Astrocyte (in vitro differentiated cells and primary cell): ENCODE data around the gene MCF2L.

ENCODE experiments used
- EZH2 ChIP-seq: IDR thresholded peaks from 2 replicates; pipeline ENCODE4 v1.6.1; 2012; ENCODE audit warnings: mild to moderate bottlenecking, low read length, inconsistent platforms; ENCODE audit not compliant: insufficient read depth
- TF ChIP-seq, protein P1 (sequence below): IDR thresholded peaks from 2 replicates; pipeline ENCODE4 v1.5.1; 2011; ENCODE audit warnings: low read depth, mild to moderate bottlenecking, inconsistent platforms, low read length, moderate library complexity; ENCODE audit not compliant: insufficient read depth

DNA sequence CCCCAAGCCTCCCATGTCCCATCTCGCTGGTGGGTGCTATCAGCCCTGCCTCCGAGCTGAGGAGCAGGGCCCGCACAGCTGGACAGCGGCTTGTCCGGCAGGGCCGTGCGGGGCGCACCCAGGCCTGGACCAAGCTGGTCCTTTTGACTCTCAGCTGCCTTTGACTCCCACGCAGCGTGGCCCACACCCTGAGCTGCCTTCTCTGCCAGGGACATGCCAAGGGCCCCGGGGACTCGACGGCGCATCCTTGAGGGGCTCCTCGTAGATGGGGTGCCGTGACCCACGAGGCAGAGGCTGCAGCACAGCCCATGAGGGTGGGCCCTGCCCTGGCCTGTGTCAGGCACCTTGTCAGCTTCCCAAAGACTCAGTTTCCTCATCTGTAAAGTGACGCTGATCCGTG, 97.7 kb downstream of the MCF2L start:
- TF ChIP-seq, protein P1, sequence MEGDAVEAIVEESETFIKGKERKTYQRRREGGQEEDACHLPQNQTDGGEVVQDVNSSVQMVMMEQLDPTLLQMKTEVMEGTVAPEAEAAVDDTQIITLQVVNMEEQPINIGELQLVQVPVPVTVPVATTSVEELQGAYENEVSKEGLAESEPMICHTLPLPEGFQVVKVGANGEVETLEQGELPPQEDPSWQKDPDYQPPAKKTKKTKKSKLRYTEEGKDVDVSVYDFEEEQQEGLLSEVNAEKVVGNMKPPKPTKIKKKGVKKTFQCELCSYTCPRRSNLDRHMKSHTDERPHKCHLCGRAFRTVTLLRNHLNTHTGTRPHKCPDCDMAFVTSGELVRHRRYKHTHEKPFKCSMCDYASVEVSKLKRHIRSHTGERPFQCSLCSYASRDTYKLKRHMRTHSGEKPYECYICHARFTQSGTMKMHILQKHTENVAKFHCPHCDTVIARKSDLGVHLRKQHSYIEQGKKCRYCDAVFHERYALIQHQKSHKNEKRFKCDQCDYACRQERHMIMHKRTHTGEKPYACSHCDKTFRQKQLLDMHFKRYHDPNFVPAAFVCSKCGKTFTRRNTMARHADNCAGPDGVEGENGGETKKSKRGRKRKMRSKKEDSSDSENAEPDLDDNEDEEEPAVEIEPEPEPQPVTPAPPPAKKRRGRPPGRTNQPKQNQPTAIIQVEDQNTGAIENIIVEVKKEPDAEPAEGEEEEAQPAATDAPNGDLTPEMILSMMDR, result no peak
- TF ChIP-seq EZH2, result no peak
